HG02981 (cell line): ENCODE results near the gene LYPD5.
"Not testable (repeated sequence)": the region's sequence is repeated elsewhere in the genome, so short reads cannot be mapped to it uniquely, and the experiment has no call there.

Experiments used
- ATAC-seq: cut with Tn5 transposase; IDR thresholded peaks from one replicate; pipeline ENCODE4 v1.9.1; 2021; ENCODE audit warnings: mild to moderate bottlenecking, moderate library complexity; ENCODE audit not compliant: unreplicated experiment

LYPD5 gene

GRCh38 chr19:43806848-43807247, 4.6 kb upstream of the LYPD5 start:
- ATAC-seq: no peak

- not testable (repeated sequence) for ATAC-seq
Observed at GRCh38 chr19:43806401-43806800, 4.2 kb upstream of the LYPD5 start.

GRCh38 chr19:43804432-43804831, 2.2 kb upstream of the LYPD5 start:
- no peak for ATAC-seq

GRCh38 chr19:43799502-43800142, 2.6 kb downstream of the LYPD5 start:
- ATAC-seq: no peak

GRCh38 chr19:43798546-43799409, 3.5 kb downstream of the LYPD5 start:
- no peak for ATAC-seq

- ATAC-seq: no peak
Observed at GRCh38 chr19:43798026-43798545, 4.2 kb downstream of the LYPD5 start.

- ATAC-seq: no peak
Observed at GRCh38 chr19:43797556-43797955, 4.7 kb downstream of the LYPD5 start.

- no peak for ATAC-seq
Observed at GRCh38 chr19:43797118-43797517, 5.1 kb downstream of the LYPD5 start.

- no peak for ATAC-seq
Observed at GRCh38 chr19:43790587-43790986, 11.7 kb downstream of the LYPD5 start.

GRCh38 chr19:43789029-43789428, 13.2 kb downstream of the LYPD5 start:
- ATAC-seq: no peak

GRCh38 chr19:43786665-43787064, 15.6 kb downstream of the LYPD5 start:
- no peak for ATAC-seq

GRCh38 chr19:43784981-43785808, 17.1 kb downstream of the LYPD5 start:
- ATAC-seq: no peak

- ATAC-seq: no peak
Observed at GRCh38 chr19:43784241-43784980, 17.8 kb downstream of the LYPD5 start.

GRCh38 chr19:43783636-43784035, 18.6 kb downstream of the LYPD5 start:
- no peak for ATAC-seq

- no peak for ATAC-seq
Observed at GRCh38 chr19:43782689-43783231, 19.5 kb downstream of the LYPD5 start.

GRCh38 chr19:43782311-43782660, 20.0 kb downstream of the LYPD5 start:
- no peak for ATAC-seq

- no peak for ATAC-seq
Observed at GRCh38 chr19:43781630-43782310, 20.5 kb downstream of the LYPD5 start.

GRCh38 chr19:43780706-43781525, 21.3 kb downstream of the LYPD5 start, which contains the start of gene KCNN4:
Gene KCNN4, minus strand, starts transcription at chr19:43780973. Its CDS starts 112 bp downstream, at chr19:43780861.
- ATAC-seq: no peak

- no peak for ATAC-seq
Observed at GRCh38 chr19:43779820-43780219, 22.4 kb downstream of the LYPD5 start.
